Measurements from ENCODE around the gene DHX57.

The DHX57 gene

DNA sequence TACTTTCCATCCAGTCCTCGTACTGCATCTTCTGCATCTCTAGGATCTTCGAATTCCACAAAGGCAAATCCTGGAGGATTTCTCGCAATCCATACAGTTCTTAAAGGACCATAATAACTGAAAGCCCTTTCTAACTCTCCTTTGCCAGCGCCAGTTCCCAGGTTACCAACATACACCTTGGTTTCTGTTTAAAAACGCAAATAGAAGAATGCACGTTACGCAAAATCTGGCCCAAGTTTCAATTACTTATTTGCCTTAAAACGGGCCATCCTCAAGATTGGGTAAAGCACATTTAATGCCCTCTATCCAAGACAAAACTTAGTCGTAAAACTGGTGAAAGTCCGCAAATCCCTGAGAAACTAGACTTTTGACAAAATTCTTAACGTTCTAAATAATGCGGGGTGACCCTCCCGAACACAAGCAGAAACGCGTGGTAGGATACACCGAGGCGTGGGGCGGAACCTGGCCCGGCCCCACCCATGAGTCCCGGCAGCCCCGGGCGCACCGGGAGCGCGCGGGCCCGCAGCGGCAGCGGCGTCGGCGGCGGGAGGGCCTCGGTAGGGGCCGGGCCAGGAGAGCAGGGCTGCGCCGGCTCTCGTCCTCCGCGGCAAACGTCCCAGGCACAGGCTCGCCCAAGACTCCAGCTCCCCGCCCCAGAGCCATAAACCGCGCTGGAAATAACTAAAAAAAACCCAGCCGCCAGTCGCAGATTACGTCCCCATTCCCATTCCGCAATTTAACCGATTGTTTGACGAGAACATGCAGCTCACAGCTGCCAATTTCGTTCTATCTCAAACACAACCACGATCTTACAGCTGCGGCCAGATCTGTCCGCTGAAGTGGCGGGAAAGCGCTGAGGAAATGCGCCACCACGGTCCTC lies 125.5 kb downstream of the DHX57 start:
- peak in 1 of 2 experiments; percentile 25 for DNase-seq

- peak in 1 of 2 experiments; percentile 23 for DNase-seq
Observed at GRCh38 chr2:38748943-38749804, 126.6 kb downstream of the DHX57 start.

GRCh38 chr2:38748391-38748790 lies 127.3 kb downstream of the DHX57 start:
- DNase-seq = no peak

- no peak for DNase-seq
Observed at GRCh38 chr2:38747819-38748218, 127.9 kb downstream of the DHX57 start.

Measured in Kasumi-1 (cell line).